Pancreas (tissue), 10 donors: ENCODE results near the gene GRID1. TPM values are rescaled to one million over a fixed set of nuclear protein-coding genes. Genes with fewer than 3 reads are reported as not detected.
"Not testable (repeated sequence)": the region's sequence is repeated elsewhere in the genome, so short reads cannot be mapped to it uniquely, and the experiment has no call there.

ENCODE experiments used
- ATAC-seq, 4 donors: fragments of 200-7000 bp; cut with Tn5 transposase; one replicate each; pipeline versions ENCODE4 v1.8.0 to v1.9.1; 2020; ENCODE audit warnings: mild to moderate bottlenecking in 4 of 4, moderate library complexity in 4 of 4
- DNase-seq, 6 donors: peaks; one replicate each; pipeline ENCODE4 v3.0.0-alpha.2; 2020
- FAIRE-seq: peaks from 2 replicates; lab custom pipeline; 2012; peaks lifted over from hg19 to GRCh38; lab: Jason Lieb, UNC
- H3K27ac ChIP-seq, 4 donors: fragments of 200-600 bp; sonication (generic); 1 replicate in 3 of 4; 2 replicates in 1 of 4; pipeline versions ENCODE4 v1.5.0 to v1.8.0; 2020
- H3K27me3 ChIP-seq, 4 donors: fragments of 200-600 bp; one replicate each; pipeline ENCODE4 v1.8.0; 2021
- H3K36me3 ChIP-seq, 3 donors: fragments of 200-600 bp; sonication (generic) in 1 of 3; one replicate each; pipeline versions ENCODE4 v1.5.0 to v1.8.0; 2020 to 2021
- H3K4me1 ChIP-seq, 3 donors: fragments of 200-600 bp; one replicate each; pipeline ENCODE4 v1.8.0; 2021
- H3K4me3 ChIP-seq, 4 donors: fragments of 200-600 bp; sonication (generic) in 2 of 4; one replicate each; pipeline versions ENCODE4 v1.5.0 to v1.8.0; 2020 to 2021
- H3K9me3 ChIP-seq, 4 donors: fragments of 200-600 bp; one replicate each; pipeline ENCODE4 v1.8.0; 2021
- WGBS, 2 donors: extraction: QIAGEN DNeasy Blood & Tissue Kit; methylation state at CpG; one replicate each; pipeline ENCODE4 v1.1.7; 2013; 5-methylcytosine and 5-hydroxymethylcytosine counted together
- intact Hi-C, 3 donors: fragments of 100-400 bp; cut with DNase I; formaldehyde crosslinking; loops; one replicate each; pipeline versions ENCODE4 v1.11.1 to v1.14.2; 2022
- polyA plus RNA-seq, 2 donors: library from polyadenylated mRNA; stranded (reverse); fragments of 200-250 nt; gene quantifications; one replicate each; pipeline ENCODE4 v1.2.3, GENCODE V29; 2013
- total RNA-seq, 6 donors: library from RNA; stranded (reverse); fragmentation: NEBNext Ultra II Directional in 4 of 6; extraction: Animal tissue kit (Norgen Biotek cat#: 25700) in 4 of 6; gene quantifications; one replicate each; pipeline versions ENCODE4 v1.2.1 to v1.2.4, GENCODE V29; 2021 to 2023
- TF ChIP-seq, protein P1 (sequence below), 4 donors: fragments of 200-600 bp; sonication (generic) in 3 of 4; IDR thresholded peaks; one replicate each; pipeline versions ENCODE4 v1.5.0 to v1.8.0; 2021; ENCODE audit warnings: antibody characterized with exemption in 4 of 4
- donor health status: healthy with polysubstance abuse.
- donor health status: DM: no; HTN: no; CAD: no; lungs with moderate emphysema.
- donor health status: DM: no; HTN: no; CAD: no.
- donor health status: control.
- donor health status: control.
- donor health status: Bipolar disorder and iron deficiency.
- donor health status: DM: yes; HTN: yes; CAD: no.
- donor health status: DM: no; HTN: no; CAD: no.
- donor health status: DM: no; HTN: no; CAD: no.
- donor health status: DM: yes; HTN: yes; CAD: no.

Gene GRID1
- total and polyA plus RNA-seq, 8 donors: 0.05 to 1.5 (median 0.91) TPM

DNA sequence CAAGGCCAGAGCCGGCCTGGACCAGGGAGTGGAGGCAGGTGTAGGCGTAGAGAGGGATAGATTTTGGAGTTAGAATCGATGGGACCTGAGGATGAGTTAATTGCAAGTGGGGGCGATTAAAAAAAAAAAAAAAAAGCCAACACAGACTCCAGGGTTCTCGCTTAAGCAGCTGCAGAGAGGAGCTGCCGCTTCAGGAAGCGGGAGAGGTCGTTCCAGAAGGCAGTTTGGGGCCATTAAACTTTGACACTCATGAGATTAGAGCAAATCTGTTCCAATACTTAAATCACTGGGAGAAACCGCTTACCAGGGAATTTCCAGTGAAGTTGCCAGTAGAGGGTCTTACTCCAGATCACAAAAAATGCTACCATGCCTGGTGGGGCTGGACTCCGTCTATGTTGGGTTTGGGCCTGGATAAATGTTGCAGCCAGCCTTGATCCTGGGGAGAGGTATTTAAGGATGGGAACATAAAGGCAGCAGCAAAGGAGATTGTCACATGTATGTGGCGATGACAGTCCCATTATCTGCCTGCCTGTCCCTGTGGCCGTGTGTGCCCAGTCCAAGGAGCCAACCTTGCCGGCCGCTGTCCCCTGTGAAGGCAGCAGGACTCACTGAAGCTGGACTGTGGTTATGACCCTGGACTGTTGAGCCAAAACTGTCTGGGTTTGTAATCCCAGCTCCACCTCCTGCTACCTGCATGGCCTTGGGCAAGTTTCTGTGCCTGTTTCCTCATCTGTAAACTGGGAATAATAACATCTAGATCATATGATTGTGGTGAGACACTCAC is 23.9 kb upstream of the GRID1 start:
- Histone ChIP-seq H3K27me3 (no peaks in the 10 kb centered on the region), H3K9me3 (no peaks in the 10 kb centered on the region), H3K4me3 (no peak overlapping the region), H3K36me3 (no peaks in the 10 kb centered on the region), H3K27ac (no peak overlapping the region), H3K4me1 (peaks cover 0 to 3% (median 0%) of the 10 kb centered on the region in 3 donors)
- DNase-seq: no peak
- intact Hi-C loops: loop anchor here (5.0 to 10.0 kb wide), 3 partner anchors 197 to 204 kb away; no protein-coding TSS in a partner anchor
- no peak for FAIRE-seq
- ATAC-seq: no peak
- 87 to 94% methylated on average over 14 of the region's 14 CpGs for WGBS, 2 donors
- TF ChIP-seq, protein P1, sequence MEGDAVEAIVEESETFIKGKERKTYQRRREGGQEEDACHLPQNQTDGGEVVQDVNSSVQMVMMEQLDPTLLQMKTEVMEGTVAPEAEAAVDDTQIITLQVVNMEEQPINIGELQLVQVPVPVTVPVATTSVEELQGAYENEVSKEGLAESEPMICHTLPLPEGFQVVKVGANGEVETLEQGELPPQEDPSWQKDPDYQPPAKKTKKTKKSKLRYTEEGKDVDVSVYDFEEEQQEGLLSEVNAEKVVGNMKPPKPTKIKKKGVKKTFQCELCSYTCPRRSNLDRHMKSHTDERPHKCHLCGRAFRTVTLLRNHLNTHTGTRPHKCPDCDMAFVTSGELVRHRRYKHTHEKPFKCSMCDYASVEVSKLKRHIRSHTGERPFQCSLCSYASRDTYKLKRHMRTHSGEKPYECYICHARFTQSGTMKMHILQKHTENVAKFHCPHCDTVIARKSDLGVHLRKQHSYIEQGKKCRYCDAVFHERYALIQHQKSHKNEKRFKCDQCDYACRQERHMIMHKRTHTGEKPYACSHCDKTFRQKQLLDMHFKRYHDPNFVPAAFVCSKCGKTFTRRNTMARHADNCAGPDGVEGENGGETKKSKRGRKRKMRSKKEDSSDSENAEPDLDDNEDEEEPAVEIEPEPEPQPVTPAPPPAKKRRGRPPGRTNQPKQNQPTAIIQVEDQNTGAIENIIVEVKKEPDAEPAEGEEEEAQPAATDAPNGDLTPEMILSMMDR (IDR thresholded peaks at IDR 0.05): no peak

DNA sequence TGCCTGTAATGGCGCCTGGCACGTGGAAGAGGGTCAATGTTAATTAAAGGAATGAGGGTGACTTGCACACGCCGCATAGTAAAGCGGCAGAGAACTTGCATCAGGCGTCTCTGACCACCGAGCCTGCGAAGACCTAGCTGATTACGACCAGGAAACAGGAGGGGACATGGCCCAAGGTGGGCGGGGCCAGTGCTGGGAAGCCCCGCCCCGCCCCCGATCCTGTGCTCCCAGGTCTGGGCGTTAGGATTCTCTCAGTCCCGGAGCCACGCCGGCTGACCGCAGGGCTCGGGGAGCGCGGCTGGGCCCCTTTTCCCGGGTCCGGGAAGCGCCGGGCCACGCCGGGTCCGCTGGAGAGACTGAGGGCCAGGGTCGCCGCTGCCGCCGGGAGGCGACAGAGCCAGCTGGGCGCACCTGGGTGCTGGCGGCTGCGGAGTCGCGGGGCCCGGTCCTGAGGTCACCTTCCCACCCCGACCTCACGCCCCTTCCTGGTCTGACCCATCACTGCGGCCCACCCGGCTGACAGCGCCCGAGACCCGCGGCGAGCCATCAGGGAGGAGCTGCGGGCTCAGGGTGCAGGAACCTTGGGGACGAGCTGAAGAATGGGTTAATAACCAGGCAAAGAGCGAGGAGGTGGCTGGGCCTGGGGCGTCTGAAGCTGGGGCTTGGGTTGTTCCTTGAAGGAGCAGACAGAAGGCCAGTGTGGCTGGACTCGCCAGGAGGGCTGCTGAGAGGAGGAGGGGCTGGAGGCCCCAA is 23.0 kb upstream of the GRID1 start:
- 19 to 25% methylated on average over 53 of the region's 53 CpGs for WGBS, 2 donors

DNA sequence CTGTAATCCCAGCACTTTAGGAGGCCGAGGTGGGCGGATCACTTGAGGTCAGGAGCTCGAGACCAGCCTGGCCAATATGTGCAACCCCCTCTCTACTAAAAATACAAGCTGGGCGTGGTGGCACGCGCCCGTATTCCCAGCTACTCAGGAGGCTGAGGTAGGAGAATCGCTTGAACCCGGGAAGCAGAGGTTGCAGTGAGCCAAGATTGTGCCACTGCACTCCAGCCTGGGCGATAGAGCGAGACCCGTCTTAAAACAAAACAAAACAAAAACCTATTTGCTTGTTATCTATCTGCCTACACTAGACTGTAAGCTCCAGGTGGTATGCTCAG is 22.5 kb upstream of the GRID1 start:
- H3K9me3 ChIP-seq, H3K4me1 ChIP-seq, intact Hi-C loops, ATAC-seq, FAIRE-seq, DNase-seq, H3K27me3 ChIP-seq, H3K36me3 ChIP-seq, H3K27ac ChIP-seq: not testable (repeated sequence)
- H3K4me3 ChIP-seq: peak overlapping the region; percentile 20 to 40 (median 25)
- WGBS, 2 donors: 32 to 39% methylated on average over 12 of the region's 12 CpGs

More for the DNA sequence above, 23.0 kb upstream of the GRID1 start:
- Histone ChIP-seq H3K27ac (no peak overlapping the region), H3K9me3 (no peaks in the 10 kb centered on the region), H3K4me1 (peaks cover 0 to 3% (median 0%) of the 10 kb centered on the region in 3 donors), H3K27me3 (no peaks in the 10 kb centered on the region), H3K36me3 (no peaks in the 10 kb centered on the region), H3K4me3 (peak overlapping the region; percentile 20 to 40 (median 25))
- intact Hi-C loops: loop anchor here (5.0 to 10.0 kb wide), 3 partner anchors 198 to 205 kb away; no protein-coding TSS in a partner anchor
- DNase-seq (peak; percentile 61 to 87 (median 75)), FAIRE-seq (no peak), ATAC-seq (peak; percentile 89 to 99 (median 94))
- TF ChIP-seq, protein P1 (IDR thresholded peaks at IDR 0.05): no peak

DNA sequence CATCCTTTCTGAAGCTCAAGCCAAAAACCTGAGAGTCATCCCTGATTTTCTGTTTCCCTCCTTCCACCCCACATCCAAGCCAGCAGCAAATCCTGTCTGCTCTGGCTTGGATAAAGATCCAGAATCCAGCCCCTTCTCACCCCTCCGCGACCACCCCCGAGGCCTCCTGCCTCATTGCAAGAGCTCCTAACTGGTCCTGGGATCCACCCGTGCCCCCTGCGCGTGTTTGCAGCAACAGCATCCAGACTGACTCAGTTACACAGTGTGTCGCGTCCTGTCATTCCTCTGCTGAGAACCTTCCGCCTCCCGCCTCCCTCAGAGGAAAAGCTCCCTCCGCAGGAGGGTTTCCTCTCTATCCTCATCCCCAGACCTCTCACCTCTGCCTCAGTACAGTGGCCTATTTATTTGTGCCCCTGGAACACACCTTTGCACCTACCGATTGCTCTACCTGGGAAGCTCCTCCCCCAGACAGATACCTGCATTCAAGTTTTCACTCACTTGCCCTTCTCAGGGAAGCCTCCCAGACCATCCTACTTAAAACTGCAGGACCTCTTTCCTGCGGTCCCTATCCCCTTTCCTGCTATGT is 21.6 kb upstream of the GRID1 start:
- WGBS, 2 donors: 64 to 67% methylated on average over 13 of the region's 13 CpGs
- ATAC-seq (no peak), FAIRE-seq (no peak), DNase-seq (no peak)
- intact Hi-C loops: no loop called here
- TF ChIP-seq, protein P1 (IDR thresholded peaks at IDR 0.05): no peak
- Histone ChIP-seq H3K4me3 (no peak overlapping the region), H3K27ac (no peak overlapping the region), H3K27me3 (no peaks in the 10 kb centered on the region), H3K36me3 (no peaks in the 10 kb centered on the region), H3K9me3 (no peaks in the 10 kb centered on the region), H3K4me1 (peaks cover 0 to 3% (median 0%) of the 10 kb centered on the region in 3 donors)

DNA sequence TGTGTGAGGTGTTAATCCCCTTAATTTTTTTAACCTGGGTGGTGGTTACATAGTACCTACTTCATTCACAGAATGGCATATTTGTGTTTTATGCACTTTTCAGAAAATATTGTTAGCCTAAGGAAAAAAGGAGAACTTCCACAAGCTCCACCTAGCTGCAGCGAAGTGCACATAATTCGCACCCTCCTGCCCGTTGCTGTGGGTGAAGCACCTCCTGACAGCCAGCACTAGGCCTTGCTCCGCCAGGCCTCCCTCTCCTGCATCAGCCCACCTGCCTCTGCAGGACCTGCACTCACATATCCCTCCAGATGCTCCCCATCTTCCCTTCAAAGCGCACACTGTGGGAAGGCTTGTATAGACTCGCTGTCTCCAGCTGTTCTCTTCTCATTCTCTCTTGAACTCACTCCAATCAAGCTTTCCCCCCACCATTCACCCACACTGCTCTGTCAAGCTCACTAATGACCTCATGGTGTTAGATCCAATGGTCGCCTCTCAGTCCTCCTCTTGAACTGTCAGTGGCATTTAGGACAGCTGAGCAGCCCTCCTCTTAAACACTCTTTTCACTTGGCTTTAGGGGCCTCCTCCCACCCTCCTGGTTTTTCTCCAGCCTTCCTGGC is 20.7 kb upstream of the GRID1 start:
- no peak for FAIRE-seq
- DNase-seq: no peak
- no peak for ATAC-seq
- H3K9me3 ChIP-seq: no peaks in the 10 kb centered on the region
- H3K4me1 ChIP-seq: peaks cover 0 to 3% (median 0%) of the 10 kb centered on the region in 3 donors
- 87% methylated on average over 7 of the region's 7 CpGs for WGBS, 2 donors
- TF ChIP-seq, protein P1 (IDR thresholded peaks at IDR 0.05): no peak
- no peaks in the 10 kb centered on the region for H3K27me3 ChIP-seq
- intact Hi-C loops: no loop called here
- H3K27ac ChIP-seq: no peak overlapping the region
- no peak overlapping the region for H3K4me3 ChIP-seq
- H3K36me3 ChIP-seq: no peaks in the 10 kb centered on the region
